SIG-M5 treated with dmso at 0.1 percent for 504 hours (cell line): ENCODE measurements around the gene ANKRD6.
"Not testable (repeated sequence)": the region's sequence is repeated elsewhere in the genome, so short reads cannot be mapped to it uniquely, and the experiment has no call there.

Source experiments
- DNase-seq: peaks from one replicate; lab custom pipeline; 2025; ENCODE audit not compliant: unreplicated experiment; lab: John Stamatoyannopoulos, UW

ANKRD6 gene

DNA sequence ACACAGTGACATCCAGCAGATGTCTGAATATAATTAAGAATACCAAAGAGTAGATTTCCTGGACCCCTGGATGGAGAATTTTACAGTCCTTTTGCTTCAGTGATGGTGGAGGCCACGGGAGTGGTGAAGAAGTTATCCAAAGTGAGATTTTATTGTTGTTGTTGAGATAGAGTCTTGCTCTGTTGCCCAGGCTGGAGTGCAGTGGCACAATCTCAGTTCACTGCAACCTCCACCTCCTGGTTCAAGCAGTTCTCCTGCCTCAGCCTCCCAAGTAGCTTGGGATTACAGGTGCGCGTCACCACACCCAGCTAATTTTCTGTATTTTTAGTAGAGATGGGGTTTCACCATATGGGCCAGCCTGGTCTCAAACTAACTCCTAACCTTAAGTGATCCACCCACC lies 208.6 kb downstream of the ANKRD6 start:
- not testable (repeated sequence) for DNase-seq

DNA sequence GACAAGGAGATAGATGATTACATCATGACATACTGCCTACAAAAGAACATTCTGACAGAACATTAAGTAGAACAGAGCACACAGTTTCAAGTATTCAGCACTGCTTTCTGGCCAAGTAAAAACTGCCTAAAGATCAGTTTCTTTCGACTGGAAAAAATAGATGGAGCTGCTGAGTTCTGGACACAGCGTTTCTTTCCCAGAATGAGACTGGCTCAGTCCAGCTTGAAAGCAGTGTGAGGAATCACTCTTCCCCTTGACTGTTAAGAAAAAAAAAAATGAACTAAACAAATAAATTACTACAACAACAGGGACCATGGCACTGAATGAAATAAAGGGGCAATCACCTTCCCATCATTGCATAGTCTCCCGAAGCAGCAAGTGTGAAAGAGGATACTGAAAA lies 210.0 kb downstream of the ANKRD6 start:
- DNase-seq: no peak

DNA sequence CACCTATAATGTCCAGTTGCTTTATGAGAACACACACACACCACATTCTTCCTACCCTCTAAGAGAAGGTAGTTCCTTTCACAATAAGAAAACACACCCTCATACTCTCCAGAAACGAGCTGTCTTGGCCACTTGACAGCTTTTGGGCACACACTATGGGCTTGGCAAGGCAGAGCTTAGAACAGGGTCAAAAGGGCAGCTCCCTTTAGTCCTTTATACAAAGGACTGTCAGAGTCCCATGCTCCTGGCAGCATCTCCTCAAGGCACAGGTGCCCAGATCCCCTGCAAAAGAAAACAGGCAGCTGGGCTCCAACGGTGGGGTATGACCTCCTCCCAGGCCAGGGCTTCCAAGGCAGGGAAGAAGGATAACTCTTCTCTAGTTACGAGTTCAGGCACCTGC lies 210.5 kb downstream of the ANKRD6 start:
- no peak for DNase-seq

DNA sequence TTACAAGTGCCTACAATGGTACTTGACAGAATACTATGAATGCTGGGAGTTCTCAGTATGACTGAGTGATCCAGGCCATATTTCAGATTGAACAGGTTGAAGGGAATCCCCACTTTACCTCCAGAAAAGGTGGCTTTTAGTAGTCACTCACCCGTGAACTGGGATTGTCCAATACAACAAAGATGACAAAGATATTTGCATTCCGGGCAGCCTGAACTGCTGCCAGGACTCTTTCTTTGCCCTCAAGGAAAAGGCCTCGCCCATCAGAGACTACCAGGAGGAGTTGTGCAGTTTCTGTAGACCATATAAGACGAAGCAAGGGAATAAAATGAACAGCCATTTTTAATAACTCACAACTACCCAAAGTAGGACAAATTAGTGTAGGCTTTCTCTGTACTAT lies 211.9 kb downstream of the ANKRD6 start:
- no peak for DNase-seq

DNA sequence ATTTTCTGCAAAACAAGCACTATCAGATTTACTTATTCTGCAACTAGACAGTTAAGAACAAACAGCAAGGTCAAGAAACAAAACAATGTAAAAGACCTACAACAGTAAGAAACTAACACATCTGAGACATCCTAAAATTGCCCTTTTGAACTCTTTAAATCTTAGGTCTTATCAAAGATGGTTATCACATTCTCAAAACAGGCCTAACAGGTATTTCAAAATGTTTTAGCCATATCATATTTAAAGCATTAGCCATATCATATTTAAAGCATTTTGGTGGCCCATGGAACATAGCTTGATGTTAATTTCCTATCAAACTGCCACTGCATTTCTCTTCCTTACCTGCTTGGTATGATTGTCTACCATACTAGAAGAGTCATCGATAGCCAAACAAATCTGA lies 216.7 kb downstream of the ANKRD6 start:
- no peak for DNase-seq

DNA sequence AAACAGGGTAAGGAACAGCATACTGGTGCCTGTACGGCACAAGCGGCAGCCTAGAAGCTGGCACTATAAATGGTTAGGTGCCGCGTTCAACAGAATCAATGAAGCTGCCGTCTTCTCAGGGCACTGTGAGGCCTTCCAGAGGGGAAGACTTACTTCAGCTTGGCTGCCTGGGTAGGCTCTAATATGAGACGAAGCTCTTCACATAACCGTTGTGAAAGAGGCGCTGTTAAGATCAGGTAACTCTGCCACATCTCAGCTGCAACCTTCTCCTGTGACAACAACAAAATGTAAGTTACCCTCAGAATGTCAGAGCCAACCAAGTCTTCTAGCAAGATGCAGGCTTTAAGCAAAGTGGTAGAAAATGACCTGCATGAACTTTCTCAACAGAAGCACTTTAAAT lies 217.6 kb downstream of the ANKRD6 start:
- no peak for DNase-seq

DNA sequence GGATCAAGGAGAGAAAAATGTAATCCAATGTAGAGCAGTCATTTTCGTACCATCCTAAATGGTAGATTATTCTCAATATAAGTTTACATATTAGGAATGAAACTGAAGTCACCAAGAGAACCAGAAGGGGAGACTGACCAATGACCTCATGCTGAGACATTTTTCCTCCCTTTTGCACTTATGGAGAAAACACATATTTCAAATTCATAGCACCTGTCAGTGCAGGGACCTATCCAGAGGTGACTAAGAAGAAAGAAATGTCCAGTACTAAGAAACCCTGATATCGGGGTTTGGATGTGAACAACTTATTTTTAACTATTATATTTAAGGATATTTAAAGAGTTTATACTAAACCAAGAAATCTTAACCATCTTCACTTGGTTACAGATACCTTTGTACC lies 222.2 kb downstream of the ANKRD6 start:
- no peak for DNase-seq

DNA sequence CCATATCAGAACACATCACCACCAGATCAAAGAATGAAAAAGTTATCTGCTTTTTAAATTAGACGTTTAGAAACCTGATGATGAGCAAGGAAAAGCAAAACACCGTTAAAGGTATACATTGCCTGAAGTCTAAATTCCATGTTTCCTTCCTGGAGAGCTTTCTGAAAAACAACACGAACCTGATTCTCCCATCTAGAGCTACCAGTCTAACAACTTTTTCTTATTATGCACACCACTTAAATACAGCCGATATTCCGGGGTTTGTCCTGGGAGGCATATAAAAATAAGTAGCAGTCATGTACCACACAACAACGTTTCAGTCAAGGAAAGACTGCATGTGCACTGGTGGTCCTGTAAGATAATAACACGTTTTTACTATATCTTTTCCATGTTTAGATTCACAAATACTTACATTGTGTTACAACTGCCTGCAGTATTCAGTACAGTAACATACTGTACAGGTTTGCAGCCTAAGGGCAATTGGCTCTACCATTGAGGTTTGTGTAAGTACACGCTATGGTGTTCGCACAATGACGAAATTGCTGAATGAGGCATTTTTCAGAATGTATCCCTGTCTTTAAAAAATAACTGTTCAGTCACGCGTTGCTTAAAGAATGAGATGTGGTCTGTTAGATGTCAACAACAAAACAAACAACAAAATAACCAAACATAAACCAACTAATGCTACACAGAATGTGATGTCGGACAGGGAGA lies 224.7 kb downstream of the ANKRD6 start:
- DNase-seq: peak; percentile 19

DNA sequence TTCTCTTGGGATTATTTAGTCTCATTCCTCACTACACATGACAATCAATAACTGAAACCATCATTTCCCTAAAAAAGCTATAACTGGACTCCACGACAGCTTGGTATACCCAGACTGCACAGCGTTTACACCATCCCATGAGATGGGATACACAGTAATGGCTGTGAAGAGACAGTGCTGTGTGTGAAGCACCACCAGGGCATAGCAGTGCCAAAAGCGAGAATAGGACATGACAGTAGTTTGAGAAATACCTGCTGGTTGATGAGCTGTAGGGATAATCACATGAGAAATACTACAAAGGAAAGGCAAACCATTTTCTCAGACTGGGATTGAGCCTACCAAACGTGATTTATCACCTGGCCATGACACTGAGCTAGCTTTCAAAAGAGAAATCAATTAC lies 228.0 kb downstream of the ANKRD6 start:
- no peak for DNase-seq

DNA sequence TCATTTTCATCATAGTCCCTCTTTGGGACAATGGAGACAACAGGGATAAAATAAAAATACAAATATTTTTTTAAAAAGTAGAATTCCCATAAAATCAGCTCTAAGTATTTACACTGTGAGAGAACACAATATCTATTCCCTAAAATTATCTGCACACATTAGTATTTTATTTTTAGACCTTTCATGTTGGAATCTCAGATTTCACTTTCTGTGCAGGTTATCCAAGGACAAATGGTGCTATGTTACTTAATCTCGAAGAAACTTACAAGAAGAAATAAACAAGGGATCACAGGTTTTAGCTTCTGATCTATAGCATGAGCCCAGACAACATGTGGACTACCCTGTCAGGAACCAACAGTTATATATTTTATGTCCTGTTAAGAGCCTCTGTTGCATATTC lies 228.6 kb downstream of the ANKRD6 start:
- DNase-seq: no peak

DNA sequence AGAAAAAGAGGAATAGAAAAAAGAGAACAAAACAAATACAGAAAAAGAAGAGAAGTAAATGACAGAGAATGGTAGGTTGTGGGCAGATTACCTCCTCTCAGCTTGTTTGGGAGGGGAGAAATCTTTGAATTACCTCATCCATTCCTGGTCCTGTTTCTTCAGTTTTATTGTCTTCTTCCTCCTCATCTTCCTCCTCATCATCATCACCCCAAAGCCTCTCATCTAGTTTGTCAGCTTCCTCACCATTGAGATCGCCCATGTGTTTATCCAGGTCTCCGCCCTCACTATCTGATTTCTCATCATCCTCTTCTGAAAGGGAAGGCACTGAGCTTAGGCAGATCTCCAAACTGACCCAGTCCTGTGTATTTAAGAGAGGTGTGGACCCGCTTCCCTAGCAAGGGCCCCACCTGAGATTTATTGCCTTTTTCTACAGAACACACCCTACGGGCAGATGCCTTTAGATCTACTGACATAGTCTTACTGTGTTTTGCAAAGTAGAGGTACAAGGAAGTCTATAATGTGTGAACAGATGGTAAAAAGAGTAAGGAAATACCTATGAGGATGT lies 229.8 kb downstream of the ANKRD6 start:
- no peak for DNase-seq

DNA sequence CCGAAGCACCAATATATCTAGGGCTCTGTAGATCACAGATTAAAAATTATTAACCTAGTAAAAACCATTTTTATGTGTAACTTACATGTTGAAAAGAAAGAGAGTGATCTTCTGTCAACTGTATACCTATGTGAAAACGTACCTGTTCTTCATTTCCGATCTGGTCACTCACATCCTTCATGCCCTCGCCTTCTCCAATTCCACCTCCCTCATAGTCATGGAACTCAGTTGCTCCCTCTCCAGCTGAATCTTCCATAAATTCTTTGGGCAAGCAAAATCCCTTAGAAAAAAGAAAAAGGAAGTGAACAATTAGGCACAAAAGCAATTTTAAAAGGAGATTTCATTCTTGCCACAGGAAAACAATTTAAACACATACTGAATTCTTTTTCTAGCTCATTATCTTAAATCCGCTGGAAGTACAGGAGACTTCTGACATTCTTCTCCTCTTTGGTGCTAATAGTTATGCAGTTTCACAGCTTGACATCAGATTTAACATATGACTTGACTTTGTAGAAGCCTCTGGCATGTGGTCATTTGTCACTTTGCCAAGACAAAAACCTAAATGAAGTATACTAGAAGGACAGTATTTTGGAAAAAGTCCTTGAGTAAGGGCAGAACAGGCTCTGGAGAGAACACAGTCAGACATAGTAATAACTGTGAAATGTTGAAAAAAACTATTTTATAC lies 235.1 kb downstream of the ANKRD6 start:
- DNase-seq: no peak

DNA sequence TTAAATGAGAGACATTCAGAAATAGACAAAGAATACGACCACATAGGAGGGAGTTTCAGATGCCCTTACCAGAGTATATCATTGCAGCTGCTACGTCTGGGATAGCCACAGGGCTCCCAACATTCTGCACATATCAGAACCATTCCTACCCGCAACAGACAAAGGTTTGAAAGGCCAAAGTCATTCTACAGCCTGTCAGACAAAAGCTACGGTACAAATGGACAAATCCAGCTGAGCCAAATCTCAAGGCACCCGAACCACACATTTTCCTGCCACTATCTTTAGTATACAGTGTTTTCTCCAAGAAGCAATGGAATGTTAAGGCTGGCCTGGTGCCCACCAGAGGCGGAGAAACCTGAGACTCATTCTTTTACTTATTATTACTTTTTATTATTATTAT lies 236.1 kb downstream of the ANKRD6 start:
- DNase-seq: no peak

DNA sequence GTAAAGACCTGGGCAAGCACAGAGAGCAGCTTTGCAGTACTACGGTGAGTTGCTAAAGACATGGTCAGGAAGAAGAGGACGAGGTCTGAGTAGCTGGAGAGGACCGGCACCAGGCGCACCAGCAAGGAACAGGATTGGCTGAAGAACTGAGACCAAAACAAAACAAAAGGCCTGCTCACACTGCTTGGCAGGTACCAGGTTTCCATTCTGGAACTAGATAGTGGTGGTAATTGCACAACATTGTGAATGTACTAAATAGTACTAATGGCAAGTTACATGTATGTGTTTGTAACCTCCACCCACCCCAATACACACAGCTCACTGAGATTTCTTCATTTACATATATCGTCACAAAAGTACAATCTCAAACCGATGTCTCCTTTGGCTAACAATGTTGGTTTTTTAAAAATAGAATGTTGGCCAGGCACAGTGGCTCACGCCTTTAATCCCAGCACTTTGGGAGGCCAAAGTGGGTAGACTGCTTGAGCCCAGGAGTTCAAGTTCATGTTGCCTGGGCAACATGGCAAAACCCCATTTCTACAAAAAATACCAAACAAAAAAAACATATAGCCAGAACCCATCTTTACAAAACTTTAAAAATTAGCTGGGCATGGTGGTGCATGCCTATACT lies 238.1 kb downstream of the ANKRD6 start:
- no peak for DNase-seq

DNA sequence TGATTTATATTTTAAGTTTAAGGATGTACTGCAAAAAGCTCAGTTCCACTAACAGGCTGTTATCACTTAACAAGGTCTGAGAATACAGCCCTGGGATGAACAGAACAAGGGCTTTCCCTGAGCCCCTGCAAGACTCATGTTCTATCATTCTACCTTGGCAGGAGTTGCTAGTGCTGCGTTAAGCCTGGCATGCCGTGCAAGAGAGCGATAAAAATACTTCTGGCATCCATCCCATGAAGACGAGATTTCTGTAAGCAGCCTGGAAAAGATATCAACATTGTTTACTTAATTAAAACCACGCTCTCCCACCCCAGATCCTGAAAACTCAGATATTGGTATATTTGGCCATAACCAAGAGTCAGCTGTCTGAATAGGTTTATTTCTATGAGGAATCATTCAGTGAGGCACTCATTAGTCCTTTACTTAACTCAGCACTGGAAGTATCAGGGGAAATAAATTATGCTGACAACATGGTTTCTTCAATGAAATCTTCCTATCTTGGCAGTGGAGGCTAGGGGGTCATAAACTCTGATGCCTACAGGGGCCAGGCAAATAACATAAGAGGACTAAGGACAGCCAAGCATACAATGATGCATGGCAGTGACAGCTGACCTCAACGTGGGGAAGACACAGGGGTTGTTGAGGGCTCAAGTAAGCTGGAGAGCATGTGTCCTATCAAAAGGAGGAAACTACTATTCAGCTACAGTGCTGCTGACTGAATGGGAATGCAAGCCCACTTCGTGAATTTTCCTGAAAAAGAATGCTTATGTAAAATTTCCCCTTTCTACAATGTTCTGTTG lies 243.2 kb downstream of the ANKRD6 start:
- no peak for DNase-seq

DNA sequence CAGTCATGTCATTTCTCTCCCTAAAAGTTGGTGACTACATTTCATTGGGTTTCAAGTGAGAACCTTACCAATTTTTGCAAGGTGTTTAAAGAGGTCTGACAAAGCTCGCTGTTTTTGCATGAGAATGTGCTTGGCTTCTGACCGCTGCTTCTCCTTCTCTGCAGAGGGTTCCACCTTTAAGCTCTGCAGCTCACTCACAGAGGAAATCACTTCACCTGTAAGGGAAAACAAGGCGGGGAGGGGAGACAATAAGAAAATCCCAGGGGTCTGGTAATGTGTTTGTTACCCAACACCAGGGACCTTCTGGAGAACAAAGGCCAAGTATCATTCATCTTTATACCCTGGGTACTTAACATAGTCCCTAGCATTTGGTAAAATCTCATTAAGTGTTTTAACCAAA lies 245.6 kb downstream of the ANKRD6 start:
- DNase-seq: no peak

DNA sequence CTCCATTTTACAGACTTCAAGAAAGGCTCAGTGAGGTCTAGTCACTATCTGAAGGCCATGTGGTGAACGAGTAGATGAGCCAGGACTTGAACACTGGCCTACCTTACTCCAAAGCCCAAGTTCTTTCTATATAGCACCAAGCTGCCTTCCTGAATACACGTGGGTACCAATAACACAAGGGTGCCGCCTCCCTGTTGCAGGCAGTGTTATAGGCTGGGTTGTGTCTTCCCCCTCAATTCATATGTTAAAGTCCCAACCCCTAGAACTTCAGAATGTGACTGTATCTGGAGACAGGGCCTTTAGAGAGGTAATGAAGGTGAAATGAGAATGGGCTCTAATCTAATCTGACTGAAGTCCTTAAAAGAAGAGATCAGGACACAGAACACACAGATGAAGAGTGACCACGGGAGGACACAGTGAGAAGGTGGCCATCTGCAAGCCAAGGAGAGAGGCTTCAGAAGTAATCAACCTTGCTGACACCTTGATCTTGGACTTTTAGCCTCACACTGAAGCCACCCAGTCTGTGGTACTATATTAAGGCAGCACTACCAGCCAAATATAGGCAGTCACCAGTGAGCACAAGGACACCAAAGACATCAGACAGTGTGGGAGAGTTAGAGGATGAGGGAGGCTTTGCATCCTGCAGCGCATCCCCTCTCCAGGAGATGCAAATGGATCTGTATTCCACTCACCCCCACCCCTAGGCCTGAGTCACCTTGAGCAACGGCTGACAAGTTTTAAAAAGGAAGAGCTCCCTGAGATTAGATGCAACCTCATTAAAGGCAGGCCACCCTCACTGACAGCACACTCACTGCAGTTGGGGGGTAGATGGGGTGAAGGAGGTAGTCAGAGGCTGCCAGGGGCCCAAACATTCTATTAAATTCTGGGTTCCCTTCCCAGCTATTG lies 246.5 kb downstream of the ANKRD6 start:
- no peak for DNase-seq

DNA sequence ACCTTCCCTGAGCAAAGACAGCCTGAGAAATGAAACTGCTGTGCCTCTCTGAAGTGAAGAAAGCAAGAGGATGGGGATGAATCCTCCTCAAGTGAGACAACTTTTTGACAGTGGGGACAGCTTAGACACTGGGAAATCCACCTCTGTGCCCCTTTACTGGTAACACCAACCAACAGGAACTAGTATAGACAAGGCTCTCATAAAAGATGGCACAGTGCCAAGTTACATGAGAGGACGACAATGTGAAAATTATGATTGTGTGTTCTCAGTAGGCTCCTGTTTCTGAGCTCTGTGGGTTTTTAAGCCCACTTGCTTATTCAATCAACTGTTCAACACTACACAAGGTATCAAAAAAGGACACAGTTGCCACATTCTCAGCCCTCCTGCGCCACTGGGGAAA lies 247.2 kb downstream of the ANKRD6 start:
- DNase-seq: no peak

DNA sequence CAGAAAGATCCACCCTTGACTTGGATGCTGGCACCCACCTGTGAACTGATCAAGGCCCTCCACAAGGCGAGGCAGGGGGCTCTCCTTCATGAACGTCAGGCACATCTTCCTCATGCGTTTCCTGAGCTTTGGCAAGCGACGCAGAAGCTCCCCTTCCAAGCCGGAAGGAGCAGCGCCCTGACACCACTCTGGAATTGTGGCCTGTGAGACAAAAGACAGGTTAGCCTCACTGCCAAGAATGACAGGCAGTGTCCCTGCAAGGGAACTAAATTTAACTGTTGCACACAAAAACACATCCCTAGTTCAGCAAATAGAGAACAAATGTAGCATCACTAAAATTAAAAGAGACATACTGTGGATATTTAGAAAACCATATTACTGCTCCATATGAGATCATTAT lies 247.6 kb downstream of the ANKRD6 start:
- DNase-seq: no peak

DNA sequence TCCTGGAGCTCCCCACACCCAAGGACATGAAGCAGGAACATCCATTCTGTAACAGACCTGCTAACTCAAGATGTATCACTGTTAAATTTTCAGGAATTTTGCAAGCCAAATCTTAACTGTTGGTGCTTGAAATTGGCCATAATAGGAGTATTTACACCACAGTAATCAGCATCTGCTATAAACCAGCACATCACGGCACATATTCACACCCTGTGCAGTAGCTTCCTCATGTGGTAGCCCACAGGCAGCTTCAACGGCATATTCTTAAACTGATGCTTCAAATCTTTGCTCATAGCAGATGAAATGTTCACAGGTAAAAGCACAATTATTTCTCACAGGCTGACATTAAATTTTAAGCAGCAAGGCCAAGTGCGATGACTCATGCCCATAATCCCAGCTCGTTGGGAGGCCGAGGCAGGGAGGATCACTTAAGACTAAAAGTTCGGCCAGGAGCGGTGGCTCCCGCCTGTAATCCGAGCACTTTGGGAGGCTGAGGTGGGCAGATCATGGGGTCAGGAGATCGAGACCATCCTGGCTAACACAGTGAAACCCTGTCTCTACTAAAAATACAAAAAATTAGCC lies 249.1 kb downstream of the ANKRD6 start:
- DNase-seq: no peak
